NCI-H2081 treated with DMSO at 0.1 percent for 48 hours (cell line): ENCODE data around the gene CD300LF.

Experiments used
- DNase-seq: peaks from one replicate; lab custom pipeline; 2025; lab: John Stamatoyannopoulos, UW

Gene CD300LF

DNA sequence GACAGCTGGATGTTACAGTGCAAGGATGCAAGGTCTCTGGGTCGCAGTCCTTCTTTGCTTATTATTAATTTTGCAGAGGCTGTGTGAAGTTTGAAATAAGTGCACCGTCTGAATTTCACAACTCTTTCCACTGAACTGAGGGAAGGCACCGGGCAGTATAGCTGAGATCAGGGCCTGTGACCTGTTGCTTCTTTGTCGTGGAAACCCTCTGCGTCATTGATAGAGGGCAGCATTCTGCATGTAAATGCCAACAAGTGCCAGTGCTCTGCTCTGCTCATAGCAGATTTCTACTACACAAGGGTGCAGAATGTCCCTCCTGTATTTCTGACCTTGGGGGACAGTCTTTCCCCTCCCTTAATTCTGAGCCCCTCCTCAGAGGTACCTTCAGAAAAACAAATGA lies 26.0 kb downstream of the CD300LF start:
- no peak for DNase-seq

- no peak for DNase-seq
Observed at GRCh38 chr17:74682471-74683190, 30.1 kb downstream of the CD300LF start.

GRCh38 chr17:74682028-74682427 lies 30.7 kb downstream of the CD300LF start:
- no peak for DNase-seq

DNA sequence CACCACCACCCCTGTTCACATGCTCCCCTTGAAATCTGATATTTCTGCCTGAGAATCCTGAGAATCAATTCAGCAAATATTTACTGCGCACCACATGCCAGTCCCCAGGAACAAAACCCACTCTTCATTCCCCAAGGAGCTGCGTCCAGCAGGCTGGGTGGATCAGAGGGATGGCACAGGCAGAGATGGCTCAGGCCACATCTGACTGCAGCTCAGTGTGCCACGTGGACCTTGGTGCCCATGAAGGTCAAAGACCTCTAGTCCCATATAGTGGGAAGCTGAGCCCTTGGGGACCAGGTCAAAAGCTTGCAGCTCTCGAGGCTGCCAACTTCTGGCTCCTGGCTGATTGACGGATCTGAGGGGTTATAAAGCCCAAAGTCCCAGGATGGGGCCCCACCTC lies 31.8 kb downstream of the CD300LF start:
- no peak for DNase-seq

- no peak for DNase-seq
Observed at GRCh38 chr17:74680213-74680612, 32.5 kb downstream of the CD300LF start.

GRCh38 chr17:74679374-74679773 lies 33.3 kb downstream of the CD300LF start:
- no peak for DNase-seq

GRCh38 chr17:74678541-74678940 lies 34.2 kb downstream of the CD300LF start:
- DNase-seq = no peak

DNA sequence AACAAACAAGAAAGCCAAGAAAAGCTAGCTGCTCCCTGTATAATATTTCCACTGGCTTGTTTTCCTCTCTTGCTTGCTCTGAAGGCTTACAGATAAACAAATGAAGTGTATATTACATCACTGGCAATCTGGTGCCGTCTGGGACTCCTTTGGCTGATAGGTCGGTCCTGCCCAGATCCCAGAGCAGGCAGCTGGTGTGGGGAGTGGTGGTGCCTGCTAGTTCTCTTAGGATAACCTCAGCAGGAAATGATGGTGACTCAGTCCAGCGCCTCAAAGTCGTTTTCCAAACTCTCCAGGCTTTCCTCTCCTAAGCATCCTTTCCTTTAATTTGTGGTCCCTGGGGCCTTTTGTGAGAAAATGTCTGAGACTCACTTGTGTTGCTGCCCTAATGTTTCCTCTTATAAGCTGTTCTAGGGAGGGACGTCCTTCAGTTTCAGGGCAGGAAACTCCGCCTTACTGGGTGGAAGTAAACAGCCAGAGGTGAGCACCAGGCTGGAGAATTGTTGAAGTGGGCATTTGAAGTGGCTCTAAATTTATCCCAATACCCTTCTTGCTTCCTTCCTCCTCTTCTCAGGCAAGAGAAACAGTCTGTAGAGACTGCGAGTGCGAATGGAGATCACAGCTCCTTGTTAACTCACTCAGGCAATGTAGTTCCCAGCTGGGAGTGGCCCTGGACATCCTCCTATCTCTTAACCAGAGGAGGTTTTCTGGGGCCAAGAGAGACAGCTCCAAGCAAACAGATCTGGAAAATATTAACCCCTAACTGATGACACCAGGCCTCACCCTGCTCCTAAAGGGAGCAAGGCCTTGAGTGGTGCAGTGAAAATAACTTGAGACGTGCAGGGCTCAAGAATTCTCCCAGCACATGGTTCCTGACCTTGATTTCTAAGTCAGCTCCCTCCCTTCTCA lies 34.9 kb downstream of the CD300LF start:
- DNase-seq = no peak

GRCh38 chr17:74671031-74671771 lies 41.5 kb downstream of the CD300LF start:
- no peak for DNase-seq

DNA sequence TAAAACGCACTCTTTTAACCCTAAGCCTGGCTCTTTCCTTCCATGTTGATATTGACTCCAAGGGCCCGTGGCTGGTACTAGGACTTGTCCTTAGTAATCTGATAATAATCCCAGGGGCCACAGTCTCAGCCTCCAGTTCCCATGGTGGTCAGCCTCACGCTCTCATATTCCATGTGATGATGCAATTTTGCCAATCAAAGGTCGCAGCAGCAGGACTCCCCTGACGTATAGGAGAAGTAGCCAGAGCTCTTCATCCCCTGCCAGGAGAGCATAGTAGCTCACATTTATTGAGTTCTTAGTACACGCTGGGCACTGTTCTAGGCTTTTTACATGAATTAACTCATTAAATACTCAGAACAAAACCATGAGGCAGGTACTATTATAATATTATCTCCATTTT lies 42.4 kb downstream of the CD300LF start:
- no peak for DNase-seq

DNA sequence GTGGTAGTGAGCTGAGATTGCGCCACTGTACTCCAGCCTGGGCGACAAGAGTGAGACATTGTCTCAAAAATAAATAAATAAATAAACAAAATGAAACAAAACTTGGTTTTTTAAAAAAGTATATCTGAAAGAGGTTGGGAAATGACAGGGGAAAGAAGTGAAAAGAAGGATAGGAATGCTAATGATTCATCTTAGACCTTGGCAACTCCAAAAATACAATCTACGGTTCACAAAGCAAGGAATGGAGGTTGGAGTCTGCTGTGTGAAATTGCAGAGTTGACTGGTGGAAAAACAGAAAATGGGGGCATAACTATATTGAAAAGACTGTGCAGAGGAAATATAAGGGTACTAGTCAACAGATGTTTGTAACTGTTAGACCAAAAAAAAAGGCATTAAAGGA lies 49.2 kb downstream of the CD300LF start:
- DNase-seq = no peak

DNA sequence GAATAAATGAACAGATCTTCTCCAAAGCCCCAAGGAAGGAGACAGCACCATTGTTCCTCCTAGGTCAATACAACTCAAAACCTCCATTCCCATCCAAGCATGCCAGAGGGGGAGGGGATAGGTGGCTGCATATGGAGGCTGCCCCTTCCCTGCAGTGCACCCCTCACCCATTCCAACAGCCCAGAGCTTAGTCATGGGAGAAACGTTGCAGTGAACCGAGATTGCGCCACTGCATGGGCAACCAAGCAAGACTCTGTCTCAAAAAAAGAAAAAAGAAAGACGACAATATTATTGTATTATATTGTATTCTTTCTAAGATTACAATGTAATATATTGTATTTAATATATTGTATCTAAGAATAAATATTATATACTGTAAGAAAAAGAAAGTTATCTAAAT lies 52.8 kb downstream of the CD300LF start:
- no peak for DNase-seq

DNA sequence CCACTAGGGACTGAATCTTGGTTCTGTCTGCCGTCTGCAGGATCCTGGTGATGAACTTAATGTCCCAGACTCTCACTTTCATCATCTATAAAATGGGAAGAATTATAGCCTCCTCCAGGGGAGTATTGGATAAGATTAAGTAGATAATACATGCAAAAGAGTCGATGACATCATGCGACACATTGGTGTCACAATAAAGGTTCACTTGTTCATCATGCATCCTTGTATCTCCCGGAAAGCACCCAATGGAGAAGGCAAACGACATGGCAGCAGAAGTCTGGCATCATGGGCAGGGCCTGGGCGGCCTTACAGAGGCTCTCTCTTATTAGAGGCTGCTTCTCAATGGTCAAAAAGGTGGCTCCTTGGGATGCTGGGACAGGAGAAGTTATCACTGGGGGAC lies 54.1 kb downstream of the CD300LF start:
- no peak for DNase-seq

DNA sequence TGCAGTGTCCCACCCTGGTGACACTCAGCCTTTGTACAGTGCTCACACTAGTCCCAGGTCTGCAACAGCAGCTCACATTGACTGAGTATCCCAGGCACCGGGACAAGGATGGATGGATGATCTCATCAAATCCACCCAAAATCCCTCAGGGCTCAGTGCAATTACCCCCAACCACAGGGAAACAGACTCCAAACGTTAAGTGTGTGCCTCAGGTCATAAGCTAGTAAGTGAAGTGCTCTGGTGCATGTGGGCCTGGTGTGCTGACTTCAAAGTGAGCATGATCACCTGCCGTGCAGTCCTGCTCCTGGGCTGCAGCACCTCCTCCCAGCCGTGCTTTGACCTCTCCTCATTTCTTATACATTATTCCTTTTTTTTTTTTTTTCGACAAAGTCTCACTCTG lies 58.0 kb downstream of the CD300LF start:
- DNase-seq = no peak

- no peak for DNase-seq
Observed at GRCh38 chr17:74652020-74652419, 60.7 kb downstream of the CD300LF start.

GRCh38 chr17:74649909-74650308 lies 62.8 kb downstream of the CD300LF start:
- DNase-seq = no peak

DNA sequence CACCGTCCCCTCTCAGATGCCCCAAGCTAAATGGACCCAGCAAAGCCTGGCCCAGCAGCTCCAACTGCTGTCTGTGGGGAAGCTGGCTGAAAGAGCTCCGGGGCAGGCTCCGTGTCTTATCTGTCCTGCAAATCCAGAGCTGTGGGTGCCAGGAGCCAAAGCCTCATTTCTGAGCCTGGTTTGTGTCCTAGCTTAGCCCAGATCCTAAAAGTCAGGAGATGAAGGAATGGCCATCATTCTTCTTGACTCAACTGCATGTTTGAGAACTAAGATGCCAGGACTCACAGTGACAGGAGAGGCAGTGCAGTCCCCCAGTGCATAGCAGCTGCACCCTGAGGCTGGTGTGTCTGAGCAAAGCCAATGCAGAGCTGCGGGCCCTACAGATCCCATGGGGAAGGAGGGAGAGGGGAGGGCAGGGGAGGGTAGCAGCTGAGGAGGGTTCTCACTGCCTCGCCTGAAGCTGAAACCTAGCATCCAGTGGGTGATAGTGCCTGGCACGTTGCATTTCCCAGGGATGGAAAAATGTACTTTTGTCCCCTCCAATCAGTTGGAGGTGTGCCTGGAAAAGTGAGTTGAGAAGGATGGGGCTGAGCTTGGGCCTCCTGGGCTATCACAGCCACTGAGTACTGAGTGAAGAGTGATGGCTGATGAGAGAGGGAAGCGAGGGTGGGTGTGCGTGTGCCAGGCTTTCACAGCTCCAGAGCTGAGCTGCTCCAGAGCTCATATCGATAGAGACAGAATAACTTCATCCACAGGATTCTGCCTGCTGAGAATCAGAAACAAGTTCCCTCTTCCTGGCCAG lies 64.7 kb downstream of the CD300LF start:
- no peak for DNase-seq

- DNase-seq = no peak
Observed at GRCh38 chr17:74646231-74646630, 66.5 kb downstream of the CD300LF start.

- no peak for DNase-seq
Observed at GRCh38 chr17:74645010-74645409, 67.7 kb downstream of the CD300LF start.

- no peak for DNase-seq
Observed at GRCh38 chr17:74644419-74644818, 68.3 kb downstream of the CD300LF start.
